ENCODE data around the gene CCDC71.

DNA sequence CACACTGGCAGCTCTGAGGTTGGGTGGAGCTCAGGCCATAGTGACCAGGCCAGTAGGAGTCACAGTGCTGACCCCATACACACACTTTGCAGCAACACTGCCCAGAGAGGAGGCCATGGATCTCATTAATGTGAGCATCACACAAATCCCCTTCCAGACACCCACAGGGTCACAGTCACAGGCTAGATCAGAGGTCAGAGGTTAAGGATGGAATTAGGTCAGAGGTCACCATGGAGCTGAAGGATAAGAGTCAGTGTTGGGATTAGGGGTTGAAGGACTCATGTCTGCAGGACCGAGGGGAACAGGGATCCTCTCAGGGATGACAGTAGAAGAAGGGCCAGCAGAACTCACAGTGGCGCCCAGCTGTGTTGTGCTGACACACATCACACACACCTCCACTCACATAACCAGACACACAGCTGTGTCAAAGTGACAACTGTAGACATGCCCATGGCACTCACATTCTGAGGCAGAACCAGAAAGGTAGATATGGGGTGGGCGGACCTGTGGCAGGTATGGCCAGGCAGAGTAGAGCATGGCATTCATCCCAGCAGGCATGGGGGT lies 12.7 kb downstream of the CCDC71 start:
- TF ChIP-seq, protein P1, sequence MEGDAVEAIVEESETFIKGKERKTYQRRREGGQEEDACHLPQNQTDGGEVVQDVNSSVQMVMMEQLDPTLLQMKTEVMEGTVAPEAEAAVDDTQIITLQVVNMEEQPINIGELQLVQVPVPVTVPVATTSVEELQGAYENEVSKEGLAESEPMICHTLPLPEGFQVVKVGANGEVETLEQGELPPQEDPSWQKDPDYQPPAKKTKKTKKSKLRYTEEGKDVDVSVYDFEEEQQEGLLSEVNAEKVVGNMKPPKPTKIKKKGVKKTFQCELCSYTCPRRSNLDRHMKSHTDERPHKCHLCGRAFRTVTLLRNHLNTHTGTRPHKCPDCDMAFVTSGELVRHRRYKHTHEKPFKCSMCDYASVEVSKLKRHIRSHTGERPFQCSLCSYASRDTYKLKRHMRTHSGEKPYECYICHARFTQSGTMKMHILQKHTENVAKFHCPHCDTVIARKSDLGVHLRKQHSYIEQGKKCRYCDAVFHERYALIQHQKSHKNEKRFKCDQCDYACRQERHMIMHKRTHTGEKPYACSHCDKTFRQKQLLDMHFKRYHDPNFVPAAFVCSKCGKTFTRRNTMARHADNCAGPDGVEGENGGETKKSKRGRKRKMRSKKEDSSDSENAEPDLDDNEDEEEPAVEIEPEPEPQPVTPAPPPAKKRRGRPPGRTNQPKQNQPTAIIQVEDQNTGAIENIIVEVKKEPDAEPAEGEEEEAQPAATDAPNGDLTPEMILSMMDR (IDR thresholded peaks at IDR 0.05; ENCODE audit: low read depth, low read length, poor library complexity, severe bottlenecking) = no peak
- TF ChIP-seq EZH2phosphoT487 (IDR thresholded peaks at IDR 0.05; ENCODE audit: borderline replicate concordance, low read length) = no peak
